Measurements from ENCODE around the gene MEX3D.

GRCh38 chr19:1611353-1611752 is 43.2 kb upstream of the MEX3D start:
- no peak for TF ChIP-seq EZH2 (IDR thresholded peaks at IDR 0.05)
- TF ChIP-seq POLR2AphosphoS5 (IDR thresholded peaks at IDR 0.05; ENCODE audit: borderline replicate concordance, low read depth, low read length): no peak
- no peak for TF ChIP-seq FOXP2 (optimal IDR thresholded peaks at IDR 0.05; ENCODE audit: control extremely low read depth, extremely low read length, insufficient read depth)
